ENCODE data around the gene TOX2. TPM values are rescaled to one million over a fixed set of nuclear protein-coding genes. Genes with fewer than 3 reads are reported as not detected.

TOX2 gene
- total RNA-seq, 2 donors from 2014 or later, result 2.4 to 3.4 TPM

DNA sequence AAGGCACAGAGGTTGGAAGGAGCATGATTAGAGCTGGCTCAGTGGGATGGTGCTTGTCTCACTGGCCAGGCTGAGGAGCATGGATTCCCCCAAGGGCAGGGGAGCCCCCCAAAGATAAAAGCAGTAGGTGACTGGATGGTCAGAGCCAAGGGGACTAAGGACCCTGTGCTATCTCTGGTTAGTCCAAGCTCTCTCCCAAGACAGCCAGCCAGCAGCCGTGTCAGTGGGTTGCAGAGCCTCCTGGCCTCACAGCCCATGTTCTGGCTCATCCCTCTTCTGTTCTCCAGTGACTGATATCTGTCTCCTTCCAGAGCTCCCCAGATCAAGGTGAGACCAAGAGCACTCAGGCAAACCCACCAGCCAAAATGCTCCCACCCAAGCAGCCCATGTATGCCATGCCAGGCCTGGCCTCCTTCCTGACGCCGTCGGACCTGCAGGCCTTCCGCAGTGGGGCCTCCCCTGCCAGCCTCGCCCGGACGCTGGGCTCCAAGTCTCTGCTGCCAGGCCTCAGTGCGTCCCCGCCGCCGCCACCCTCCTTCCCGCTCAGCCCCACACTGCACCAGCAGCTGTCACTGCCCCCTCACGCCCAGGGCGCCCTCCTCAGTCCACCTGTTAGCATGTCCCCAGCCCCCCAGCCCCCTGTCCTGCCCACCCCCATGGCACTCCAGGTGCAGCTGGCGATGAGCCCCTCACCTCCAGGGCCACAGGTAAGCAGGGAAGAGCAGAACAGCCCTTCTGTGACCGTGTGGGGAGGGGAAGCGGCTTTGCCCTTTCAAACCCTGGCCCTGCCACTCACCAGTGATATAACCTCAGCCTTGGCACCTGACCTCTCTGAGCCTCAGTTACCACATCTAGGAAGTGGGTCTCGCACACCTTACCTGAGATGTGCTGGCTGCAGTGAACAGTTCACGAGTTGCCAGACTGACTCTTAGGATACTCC lies 151.0 kb downstream of the TOX2 start:
- H3K4me3 ChIP-seq (ENCODE audit: low read length), result no peak overlapping the region
- no peak for TF ChIP-seq CTCF (conservative IDR thresholded peaks at IDR 0.05)
- H3K27ac ChIP-seq (ENCODE audit: low read depth, low read length), result no peak overlapping the region
- H3K9me3 Mint-ChIP-seq, result no peaks in the 10 kb centered on the region
- H3K27me3 ChIP-seq (ENCODE audit: control insufficient read depth, insufficient read depth, low read length, poor library complexity, severe bottlenecking), result no peaks in the 10 kb centered on the region
- no peaks in the 10 kb centered on the region for H3K36me3 ChIP-seq (ENCODE audit: control insufficient read depth, insufficient read depth, low read length)
- peaks cover 6% of the 10 kb centered on the region for H3K4me1 Mint-ChIP-seq
- no peaks in the 10 kb centered on the region for H3K4me1 ChIP-seq (ENCODE audit: control insufficient read depth, insufficient read depth, low read length)
- 94 to 97% methylated on average over 11 to 20 of the region's 20 CpGs for WGBS, 2 experiments (ENCODE audit: insufficient coverage in 1 of 2, insufficient read length in 1 of 2)
- H3K27me3 Mint-ChIP-seq (ENCODE audit: insufficient read depth), result no peaks in the 10 kb centered on the region
- no peak overlapping the region for H3K4me3 Mint-ChIP-seq
- H3K9me3 ChIP-seq (ENCODE audit: control insufficient read depth, low read length), result no peaks in the 10 kb centered on the region
- H3K36me3 Mint-ChIP-seq (ENCODE audit: low read depth), result no peaks in the 10 kb centered on the region
- DNase-seq, result peak; percentile 29
- no peak overlapping the region for H3K9ac ChIP-seq (ENCODE audit: extremely low read depth, low read length, poor library complexity, severe bottlenecking)
- H3K27ac Mint-ChIP-seq, result no peak overlapping the region

DNA sequence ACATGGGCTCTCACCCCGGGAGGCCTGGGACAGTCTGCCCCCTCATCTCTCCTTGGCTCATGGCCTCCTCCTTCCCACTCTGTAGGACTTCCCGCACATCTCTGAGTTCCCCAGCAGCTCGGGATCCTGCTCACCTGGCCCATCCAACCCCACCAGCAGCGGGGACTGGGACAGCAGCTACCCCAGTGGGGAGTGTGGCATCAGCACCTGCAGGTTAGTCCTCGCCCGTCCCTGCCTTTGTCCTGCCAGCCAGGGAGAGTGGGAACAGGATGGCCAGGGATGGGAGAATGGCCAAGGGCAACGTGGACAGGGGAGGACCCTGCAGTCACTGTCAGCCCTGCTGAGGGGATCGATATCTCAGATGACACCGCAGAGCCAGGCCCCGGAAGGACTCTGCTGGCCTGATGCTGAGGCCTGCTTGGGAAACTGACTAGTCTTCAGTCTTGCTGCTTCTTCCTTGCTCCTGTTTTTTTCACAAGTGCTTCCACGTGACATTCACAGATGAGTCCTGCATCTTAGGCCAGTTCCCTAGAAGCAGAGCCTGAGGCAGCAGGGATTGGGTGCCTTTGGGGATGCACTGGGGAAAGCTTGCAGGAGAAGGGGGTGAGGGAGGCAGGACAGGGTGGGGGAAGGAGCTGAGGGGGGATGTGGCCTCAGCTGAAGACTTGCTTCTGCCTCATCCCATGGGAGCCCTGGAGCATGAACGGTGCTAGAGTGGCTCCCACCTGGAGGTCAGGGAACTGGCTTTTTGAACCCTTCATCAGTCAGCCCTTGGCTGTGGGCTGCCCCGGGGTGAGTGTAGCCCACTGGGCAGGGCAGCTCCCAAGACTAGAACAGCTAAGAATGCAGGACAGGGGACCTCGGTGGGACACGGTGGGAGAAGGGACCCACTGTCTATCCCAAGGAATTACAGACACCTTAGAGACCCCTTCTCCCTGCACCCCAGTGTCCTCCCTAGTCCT lies 152.3 kb downstream of the TOX2 start:
- Histone ChIP-seq H3K9me3 (ENCODE audit: control insufficient read depth, low read length) (no peaks in the 10 kb centered on the region), H3K36me3 (ENCODE audit: control insufficient read depth, insufficient read depth, low read length) (no peaks in the 10 kb centered on the region), H3K9ac (ENCODE audit: extremely low read depth, low read length, poor library complexity, severe bottlenecking) (no peak overlapping the region), H3K27me3 (ENCODE audit: control insufficient read depth, insufficient read depth, low read length, poor library complexity, severe bottlenecking) (no peaks in the 10 kb centered on the region), H3K4me1 (ENCODE audit: control insufficient read depth, insufficient read depth, low read length) (no peaks in the 10 kb centered on the region), H3K27ac (ENCODE audit: low read depth, low read length) (no peak overlapping the region), H3K4me3 (ENCODE audit: low read length) (no peak overlapping the region)
- no peak for TF ChIP-seq CTCF (conservative IDR thresholded peaks at IDR 0.05)
- Mint-ChIP-seq H3K9me3 (no peaks in the 10 kb centered on the region), H3K36me3 (ENCODE audit: low read depth) (no peaks in the 10 kb centered on the region), H3K4me1 (peaks cover 6% of the 10 kb centered on the region), H3K27ac (peak overlapping the region; percentile 37), H3K4me3 (no peak overlapping the region), H3K27me3 (ENCODE audit: insufficient read depth) (no peaks in the 10 kb centered on the region)
- DNase-seq, result peak; percentile 30
- 92 to 95% methylated on average over 6 to 15 of the region's 15 CpGs for WGBS, 2 experiments (ENCODE audit: insufficient coverage in 1 of 2, insufficient read length in 1 of 2)

- no peaks in the 10 kb centered on the region for H3K36me3 ChIP-seq (ENCODE audit: control insufficient read depth, insufficient read depth, low read length)
- H3K4me1 ChIP-seq (ENCODE audit: control insufficient read depth, insufficient read depth, low read length), result no peaks in the 10 kb centered on the region
- Mint-ChIP-seq H3K9me3 (no peaks in the 10 kb centered on the region), H3K4me1 (peaks cover 6% of the 10 kb centered on the region), H3K4me3 (no peak overlapping the region), H3K27ac (peak overlapping the region; percentile 37), H3K36me3 (ENCODE audit: low read depth) (no peaks in the 10 kb centered on the region), H3K27me3 (ENCODE audit: insufficient read depth) (no peaks in the 10 kb centered on the region)
- H3K27me3 ChIP-seq (ENCODE audit: control insufficient read depth, insufficient read depth, low read length, poor library complexity, severe bottlenecking), result no peaks in the 10 kb centered on the region
- WGBS, 2 experiments (ENCODE audit: insufficient coverage in 1 of 2, insufficient read length in 1 of 2), result 91 to 95% methylated on average over 10 to 15 of the region's 15 CpGs
- peak; percentile 34 for DNase-seq
- no peak overlapping the region for H3K4me3 ChIP-seq (ENCODE audit: low read length)
- no peak overlapping the region for H3K9ac ChIP-seq (ENCODE audit: extremely low read depth, low read length, poor library complexity, severe bottlenecking)
- H3K27ac ChIP-seq (ENCODE audit: low read depth, low read length), result no peak overlapping the region
- no peaks in the 10 kb centered on the region for H3K9me3 ChIP-seq (ENCODE audit: control insufficient read depth, low read length)
- TF ChIP-seq CTCF (conservative IDR thresholded peaks at IDR 0.05), result no peak
Observed at GRCh38 chr20:44067650-44068081, 153.0 kb downstream of the TOX2 start.
